A549 (cell line): ENCODE data around the gene ODR4.

Experiments
- CEBPB ChIP-seq, 2 experiments: fragments of >200 bp in 1 of 2; sonication (Bioruptor Twin) in 1 of 2; formaldehyde crosslinking in 1 of 2; IDR thresholded peaks; 2 replicates each; pipeline ENCODE4 v1.6.1; 2012 to 2016
- CHD2 ChIP-seq: fragments of 150-350 bp; IDR thresholded peaks from 2 replicates; pipeline ENCODE4 v1.6.1; 2014; ENCODE audit warnings: low read length; ENCODE audit not compliant: partially characterized antibody
- CTCF ChIP-seq: fragments of >200 bp; sonication (Bioruptor Twin); formaldehyde crosslinking; IDR thresholded peaks from 3 replicates; pipeline ENCODE4 v1.5.1; 2016
- KDM1A ChIP-seq: fragments of 200-600 bp; sonication (generic); IDR thresholded peaks from 2 replicates; pipeline ENCODE4 v1.6.1; 2016; ENCODE audit warnings: low read depth, mild to moderate bottlenecking
- POLR2A ChIP-seq: IDR thresholded peaks from 2 replicates; pipeline ENCODE4 v1.6.1; 2012; ENCODE audit warnings: mild to moderate bottlenecking, low read length
- RAD21 ChIP-seq, 2 experiments: fragments of >200 bp in 1 of 2; sonication (Bioruptor Twin) in 1 of 2; formaldehyde crosslinking in 1 of 2; IDR thresholded peaks in 1 of 2; conservative IDR thresholded peaks in 1 of 2; 2 replicates in 1 of 2; 3 replicates in 1 of 2; pipeline ENCODE4 v1.6.1; 2012 to 2018; ENCODE audit warnings: inconsistent platforms in 1 of 2

DNA sequence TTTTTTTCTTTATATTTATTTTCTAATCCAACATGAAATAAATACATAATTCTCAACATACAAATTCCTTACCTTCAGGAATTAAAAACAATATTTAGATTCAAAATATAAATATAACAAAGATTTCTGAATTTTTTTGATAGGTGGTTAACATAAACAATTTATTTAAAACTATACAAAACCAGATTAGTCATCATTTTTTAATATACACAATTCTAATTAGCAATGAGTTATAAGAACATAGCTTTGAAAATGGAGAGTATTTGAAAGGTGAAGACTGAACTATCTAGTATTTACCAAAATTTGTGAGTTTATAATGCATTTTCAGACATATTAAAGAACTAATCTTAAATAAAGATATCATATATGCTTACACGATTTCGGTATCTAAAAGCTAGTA lies 38.1 kb upstream of the ODR4 start:
- TF ChIP-seq CTCF (no peak), POLR2A (no peak), KDM1A (no peak), CHD2 (no peak), RAD21 (conservative IDR thresholded peaks at IDR 0.05 in 1 of 2, IDR thresholded peaks at IDR 0.05 in 1 of 2) (no peak), CEBPB (IDR thresholded peaks at IDR 0.05) (no peak)
